ENCODE data around the gene SGCD. TPM values are rescaled to one million over a fixed set of nuclear protein-coding genes. Genes with fewer than 3 reads are reported as not detected.

The SGCD gene
- total RNA-seq, 2 experiments from 2014 or later: not detected

DNA sequence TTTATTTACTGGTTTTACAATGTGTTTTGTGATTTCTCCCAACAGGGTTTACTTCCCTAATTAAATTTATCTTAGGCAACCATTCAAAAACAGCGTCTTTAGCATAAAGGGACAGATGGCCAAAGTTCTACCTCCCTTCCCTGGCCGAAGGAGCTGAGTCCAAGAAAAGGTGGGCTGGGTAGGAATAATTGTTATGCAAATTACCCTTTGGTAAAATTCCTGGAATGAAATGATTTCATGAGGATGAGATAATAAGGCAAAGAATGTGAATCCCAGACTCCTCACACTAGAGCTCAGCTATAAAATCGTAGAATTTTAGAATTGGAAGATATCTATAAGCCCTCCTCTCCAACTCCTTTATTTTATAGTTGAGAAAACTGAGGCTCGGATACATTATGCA, 119.6 kb downstream of the SGCD start:
- intact Hi-C loops (cut with DNase I, micrococcal nuclease): no loop called here
- DNase-seq (no peak), ATAC-seq (ENCODE audit: poor library complexity) (no peak)
- Mint-ChIP-seq H3K4me3 (no peak overlapping the region), H3K27me3 (peaks cover 65% of the 10 kb centered on the region), H3K4me1 (ENCODE audit: low read depth) (no peaks in the 10 kb centered on the region), H3K9me3 (no peaks in the 10 kb centered on the region), H3K36me3 (ENCODE audit: low read depth) (no peaks in the 10 kb centered on the region), H3K27ac (no peak overlapping the region)
- TF ChIP-seq, protein P1, sequence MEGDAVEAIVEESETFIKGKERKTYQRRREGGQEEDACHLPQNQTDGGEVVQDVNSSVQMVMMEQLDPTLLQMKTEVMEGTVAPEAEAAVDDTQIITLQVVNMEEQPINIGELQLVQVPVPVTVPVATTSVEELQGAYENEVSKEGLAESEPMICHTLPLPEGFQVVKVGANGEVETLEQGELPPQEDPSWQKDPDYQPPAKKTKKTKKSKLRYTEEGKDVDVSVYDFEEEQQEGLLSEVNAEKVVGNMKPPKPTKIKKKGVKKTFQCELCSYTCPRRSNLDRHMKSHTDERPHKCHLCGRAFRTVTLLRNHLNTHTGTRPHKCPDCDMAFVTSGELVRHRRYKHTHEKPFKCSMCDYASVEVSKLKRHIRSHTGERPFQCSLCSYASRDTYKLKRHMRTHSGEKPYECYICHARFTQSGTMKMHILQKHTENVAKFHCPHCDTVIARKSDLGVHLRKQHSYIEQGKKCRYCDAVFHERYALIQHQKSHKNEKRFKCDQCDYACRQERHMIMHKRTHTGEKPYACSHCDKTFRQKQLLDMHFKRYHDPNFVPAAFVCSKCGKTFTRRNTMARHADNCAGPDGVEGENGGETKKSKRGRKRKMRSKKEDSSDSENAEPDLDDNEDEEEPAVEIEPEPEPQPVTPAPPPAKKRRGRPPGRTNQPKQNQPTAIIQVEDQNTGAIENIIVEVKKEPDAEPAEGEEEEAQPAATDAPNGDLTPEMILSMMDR (IDR thresholded peaks at IDR 0.05): no peak
- no peaks in the 10 kb centered on the region for H3K4me1 ChIP-seq (ENCODE audit: insufficient read depth, low read length)
- H3K9me3 ChIP-seq (ENCODE audit: control insufficient read depth in 1 of 2, insufficient read depth in 1 of 2, low read length in 2 of 2): no peaks in the 10 kb centered on the region
- ChIA-PET CTCF (no interaction called here), POLR2A (no interaction called here)
- H3K36me3 ChIP-seq (ENCODE audit: insufficient read depth, low read length): no peaks in the 10 kb centered on the region
- no peak overlapping the region for H3K4me3 ChIP-seq (ENCODE audit: low read length)
- no peak overlapping the region for H3K27ac ChIP-seq (ENCODE audit: low read depth in 1 of 2, low read length in 2 of 2)
- peaks cover 2 to 19% of the 10 kb centered on the region in 2 experiments for H3K27me3 ChIP-seq (ENCODE audit: control insufficient read depth in 1 of 2, insufficient read depth in 2 of 2, low read length in 2 of 2)

DNA sequence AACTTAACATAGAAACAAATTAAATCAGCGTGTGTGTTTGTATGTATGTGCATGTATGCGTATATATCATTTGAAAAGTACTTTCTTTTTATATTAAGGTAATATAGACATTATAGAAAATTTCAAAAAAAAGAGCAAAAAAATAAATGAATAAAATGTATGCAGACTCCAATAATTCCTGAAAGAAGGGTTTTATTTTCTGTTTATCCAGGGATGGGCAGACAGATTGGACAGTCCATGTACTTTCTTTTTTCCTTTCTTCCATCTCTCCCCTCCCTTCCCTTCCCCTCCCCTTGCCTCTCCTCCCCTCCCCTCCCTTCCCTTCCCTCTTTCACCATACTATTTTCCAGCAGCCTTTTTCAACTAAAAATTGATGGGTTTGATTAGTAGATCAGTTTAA, 123.8 kb downstream of the SGCD start:
- ATAC-seq (ENCODE audit: poor library complexity) (no peak), DNase-seq (no peak)
- Mint-ChIP-seq H3K4me1 (ENCODE audit: low read depth) (no peaks in the 10 kb centered on the region), H3K4me3 (no peak overlapping the region), H3K36me3 (ENCODE audit: low read depth) (no peaks in the 10 kb centered on the region), H3K27me3 (peaks cover 50% of the 10 kb centered on the region), H3K9me3 (no peaks in the 10 kb centered on the region), H3K27ac (no peak overlapping the region)
- H3K9me3 ChIP-seq (ENCODE audit: control insufficient read depth in 1 of 2, insufficient read depth in 1 of 2, low read length in 2 of 2): no peaks in the 10 kb centered on the region
- no peaks in the 10 kb centered on the region for H3K36me3 ChIP-seq (ENCODE audit: insufficient read depth, low read length)
- no peaks in the 10 kb centered on the region for H3K4me1 ChIP-seq (ENCODE audit: insufficient read depth, low read length)
- POLR2A ChIA-PET: no interaction called here
- peaks cover 2 to 7% of the 10 kb centered on the region in 2 experiments for H3K27me3 ChIP-seq (ENCODE audit: control insufficient read depth in 1 of 2, insufficient read depth in 2 of 2, low read length in 2 of 2)
- H3K27ac ChIP-seq (ENCODE audit: low read depth in 1 of 2, low read length in 2 of 2): no peak overlapping the region
- CTCF ChIA-PET: no interaction called here
- intact Hi-C loops (cut with DNase I, micrococcal nuclease): no loop called here
- H3K4me3 ChIP-seq (ENCODE audit: low read length): no peak overlapping the region
- TF ChIP-seq, protein P1 (IDR thresholded peaks at IDR 0.05): no peak

DNA sequence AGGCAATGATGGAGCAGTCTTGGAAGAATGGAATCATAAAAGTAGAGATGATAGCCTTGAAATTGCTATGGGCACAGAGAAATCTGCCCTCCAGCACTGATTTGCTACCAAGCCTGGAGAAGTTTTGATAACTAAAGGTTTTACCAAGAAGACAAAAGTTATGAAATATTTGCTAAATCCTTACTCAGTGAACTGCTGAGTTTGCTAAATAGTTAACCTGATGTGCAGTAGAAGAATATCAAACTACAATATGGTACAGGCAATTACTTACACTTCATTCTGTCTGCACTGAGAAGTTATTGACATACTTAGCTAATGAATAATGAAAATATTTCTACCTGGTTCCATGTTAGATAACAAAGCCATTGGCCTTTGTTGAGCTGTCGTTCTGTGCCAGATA, 124.5 kb downstream of the SGCD start:
- no peaks in the 10 kb centered on the region for H3K9me3 Mint-ChIP-seq
- H3K36me3 Mint-ChIP-seq (ENCODE audit: low read depth): no peaks in the 10 kb centered on the region
- ChIA-PET POLR2A (no interaction called here), CTCF (no interaction called here)
- H3K36me3 ChIP-seq (ENCODE audit: insufficient read depth, low read length): no peaks in the 10 kb centered on the region
- no peaks in the 10 kb centered on the region for H3K9me3 ChIP-seq (ENCODE audit: control insufficient read depth in 1 of 2, insufficient read depth in 1 of 2, low read length in 2 of 2)
- H3K27me3 Mint-ChIP-seq: peaks cover 50% of the 10 kb centered on the region
- H3K4me3 ChIP-seq (ENCODE audit: low read length): no peak overlapping the region
- no peaks in the 10 kb centered on the region for H3K4me1 Mint-ChIP-seq (ENCODE audit: low read depth)
- no peak for ATAC-seq (ENCODE audit: poor library complexity)
- TF ChIP-seq, protein P1 (IDR thresholded peaks at IDR 0.05): no peak
- no peak overlapping the region for H3K4me3 Mint-ChIP-seq
- DNase-seq: no peak
- no peaks in the 10 kb centered on the region for H3K4me1 ChIP-seq (ENCODE audit: insufficient read depth, low read length)
- peaks cover 0 to 2% of the 10 kb centered on the region in 2 experiments for H3K27me3 ChIP-seq (ENCODE audit: control insufficient read depth in 1 of 2, insufficient read depth in 2 of 2, low read length in 2 of 2)
- intact Hi-C loops (cut with DNase I, micrococcal nuclease): no loop called here
- H3K27ac ChIP-seq (ENCODE audit: low read depth in 1 of 2, low read length in 2 of 2): no peak overlapping the region
- no peak overlapping the region for H3K27ac Mint-ChIP-seq

All from CD4-positive, alpha-beta T cell (primary cell).